Mesenchymal stem cell (in vitro differentiated cells and primary cell): ENCODE results near the gene GREB1L.
"Not testable (repeated sequence)": the region's sequence is repeated elsewhere in the genome, so short reads cannot be mapped to it uniquely, and the experiment has no call there.

Experiments
- DNase-seq: peaks from one replicate; pipeline ENCODE4 v3.0.0-alpha.2; 2013
- H2AFZ ChIP-seq: one replicate; pipeline ENCODE4 v1.6.1; 2013; ENCODE audit warnings: low read depth, mild to moderate bottlenecking, control low read depth, inconsistent platforms, low read length, moderate library complexity
- H2AK5ac ChIP-seq: 2 replicates; pipeline ENCODE4 v1.6.1; 2013; ENCODE audit warnings: low read length, moderate library complexity, mild to moderate bottlenecking, inconsistent platforms; ENCODE audit not compliant: severe bottlenecking
- H2BK120ac ChIP-seq: one replicate; pipeline ENCODE4 v1.6.1; 2013; ENCODE audit warnings: low read depth, mild to moderate bottlenecking, inconsistent platforms, low read length, moderate library complexity
- H2BK12ac ChIP-seq, 2 experiments: one replicate each; pipeline ENCODE4 v1.6.1; 2013; ENCODE audit warnings: inconsistent platforms in 2 of 2, low read length in 2 of 2, mild to moderate bottlenecking in 2 of 2, moderate library complexity in 2 of 2, control low read depth in 1 of 2
- H2BK15ac ChIP-seq: one replicate; pipeline ENCODE4 v1.6.1; 2013; ENCODE audit warnings: mild to moderate bottlenecking, low read depth, inconsistent platforms; ENCODE audit not compliant: poor library complexity, severe bottlenecking
- H2BK5ac ChIP-seq: 2 replicates; pipeline ENCODE4 v1.6.1; 2013; ENCODE audit warnings: low read depth, mild to moderate bottlenecking, low read length, control low read depth, inconsistent platforms; ENCODE audit not compliant: poor library complexity, severe bottlenecking
- H3K14ac ChIP-seq, 2 experiments: one replicate each; pipeline ENCODE4 v1.6.1; 2013; ENCODE audit warnings: inconsistent platforms in 2 of 2, low read length in 2 of 2, control low read depth in 1 of 2, mild to moderate bottlenecking in 1 of 2, moderate library complexity in 1 of 2
- H3K18ac ChIP-seq, 2 experiments: one replicate each; pipeline ENCODE4 v1.6.1; 2013; ENCODE audit warnings: inconsistent platforms in 2 of 2, low read length in 2 of 2, control low read depth in 1 of 2, low read depth in 1 of 2, mild to moderate bottlenecking in 1 of 2
- H3K23ac ChIP-seq, 2 experiments: one replicate each; pipeline ENCODE4 v1.6.1; 2013; ENCODE audit warnings: inconsistent platforms in 2 of 2, low read length in 2 of 2, mild to moderate bottlenecking in 2 of 2, moderate library complexity in 2 of 2, control low read depth in 1 of 2
- H3K27ac ChIP-seq: 2 replicates; pipeline ENCODE4 v1.5.1; 2013; ENCODE audit warnings: mild to moderate bottlenecking, moderate library complexity, low read length, control low read depth, inconsistent platforms; ENCODE audit not compliant: poor library complexity, severe bottlenecking
- H3K27me3 ChIP-seq, 2 experiments: 2 replicates each; pipeline versions ENCODE4 v1.6.1 to v1.7.0; 2013; ENCODE audit warnings: low read length in 2 of 2, mild to moderate bottlenecking in 2 of 2, moderate library complexity in 2 of 2, control low read depth in 1 of 2, inconsistent platforms in 1 of 2; ENCODE audit not compliant: control insufficient read depth in 1 of 2, insufficient read depth in 1 of 2
- H3K36me3 ChIP-seq, 2 experiments: 2 replicates each; pipeline versions ENCODE4 v1.6.1 to v1.7.0; 2013; ENCODE audit warnings: low read length in 2 of 2, control low read depth in 1 of 2, inconsistent platforms in 1 of 2, low read depth in 1 of 2, mild to moderate bottlenecking in 1 of 2; ENCODE audit not compliant: insufficient read depth in 2 of 2, control insufficient read depth in 1 of 2
- H3K4ac ChIP-seq, 2 experiments: one replicate each; pipeline ENCODE4 v1.6.1; 2013; ENCODE audit warnings: inconsistent platforms in 2 of 2, low read length in 2 of 2, mild to moderate bottlenecking in 2 of 2, moderate library complexity in 2 of 2, control low read depth in 1 of 2, low read depth in 1 of 2
- H3K4me1 ChIP-seq: 2 replicates; pipeline ENCODE4 v1.6.1; 2013; ENCODE audit warnings: low read depth, low read length, control low read depth; ENCODE audit not compliant: control insufficient read depth, insufficient read depth
- H3K4me2 ChIP-seq: 2 replicates; pipeline ENCODE4 v1.6.1; 2013; ENCODE audit warnings: low read length, mild to moderate bottlenecking, inconsistent platforms; ENCODE audit not compliant: poor library complexity, severe bottlenecking
- H3K4me3 ChIP-seq, 2 experiments: 2 replicates each; pipeline versions ENCODE4 v1.5.1 to v1.7.0; 2013; ENCODE audit warnings: low read length in 2 of 2, mild to moderate bottlenecking in 2 of 2, control low read depth in 1 of 2, low read depth in 1 of 2; ENCODE audit not compliant: insufficient read depth in 1 of 2
- H3K79me1 ChIP-seq: replicated peaks from 2 replicates; pipeline ENCODE4 v1.6.1; 2013; ENCODE audit warnings: mild to moderate bottlenecking, control low read depth, low read length, inconsistent platforms; ENCODE audit not compliant: poor library complexity, severe bottlenecking
- H3K9ac ChIP-seq: 2 replicates; pipeline ENCODE4 v1.7.0; 2013; ENCODE audit warnings: mild to moderate bottlenecking, low read length, moderate library complexity
- H3K9me3 ChIP-seq: 2 replicates; pipeline ENCODE4 v1.7.0; 2013; ENCODE audit warnings: mild to moderate bottlenecking, low read length; ENCODE audit not compliant: control insufficient read depth
- H4K8ac ChIP-seq: one replicate; pipeline ENCODE4 v1.6.1; 2013; ENCODE audit warnings: inconsistent platforms, mild to moderate bottlenecking, low read length, moderate library complexity
- H4K91ac ChIP-seq: one replicate; pipeline ENCODE4 v1.6.1; 2013; ENCODE audit warnings: mild to moderate bottlenecking, low read length, inconsistent platforms
- WGBS: methylation state at CpG from one replicate; pipeline ENCODE4 v1.1.7; 2013; ENCODE audit warnings: mixed read lengths; 5-methylcytosine and 5-hydroxymethylcytosine counted together

The GREB1L gene

GRCh38 chr18:21210784-21211183 is 31.2 kb upstream of the GREB1L start:
- no peak overlapping the region for H4K8ac ChIP-seq
- no peak overlapping the region for H3K18ac ChIP-seq
- H3K4ac ChIP-seq = no peak overlapping the region
- H3K4me1 ChIP-seq = no peaks in the 10 kb centered on the region
- H2BK5ac ChIP-seq = no peak overlapping the region
- H3K36me3 ChIP-seq = no peaks in the 10 kb centered on the region
- H3K27ac ChIP-seq = no peak overlapping the region
- no peak overlapping the region for H2AK5ac ChIP-seq
- H2BK12ac ChIP-seq = no peak overlapping the region
- no peak overlapping the region for H3K9ac ChIP-seq
- no peak overlapping the region for H2BK120ac ChIP-seq
- no peak overlapping the region for H3K23ac ChIP-seq
- H3K14ac ChIP-seq = no peak overlapping the region
- H3K4me2 ChIP-seq = no peak overlapping the region
- DNase-seq = no peak
- no peak overlapping the region for H3K4me3 ChIP-seq
- H2BK15ac ChIP-seq = no peak overlapping the region
- no peaks in the 10 kb centered on the region for H3K27me3 ChIP-seq
- 100% methylated on average over 1 of the region's 2 CpGs for WGBS
- H3K9me3 ChIP-seq = no peaks in the 10 kb centered on the region
- no peak overlapping the region for H4K91ac ChIP-seq
- no peaks in the 10 kb centered on the region for H3K79me1 ChIP-seq
- no peak overlapping the region for H2AFZ ChIP-seq

GRCh38 chr18:21214409-21214808 is 27.6 kb upstream of the GREB1L start:
- not testable (repeated sequence) for H3K36me3 ChIP-seq, H2AFZ ChIP-seq, H4K8ac ChIP-seq, H3K18ac ChIP-seq, H3K9me3 ChIP-seq, H3K79me1 ChIP-seq, H2AK5ac ChIP-seq, H3K4me3 ChIP-seq, H3K4me1 ChIP-seq, H3K27me3 ChIP-seq, H4K91ac ChIP-seq, H2BK5ac ChIP-seq, DNase-seq, H3K4ac ChIP-seq, H2BK120ac ChIP-seq, H3K9ac ChIP-seq, H2BK12ac ChIP-seq, H3K27ac ChIP-seq, H3K4me2 ChIP-seq, H3K14ac ChIP-seq, H2BK15ac ChIP-seq, H3K23ac ChIP-seq
- 96% methylated on average over 5 of the region's 5 CpGs for WGBS

GRCh38 chr18:21215490-21215889 is 26.5 kb upstream of the GREB1L start:
- no peak overlapping the region for H4K8ac ChIP-seq
- H3K9me3 ChIP-seq = no peaks in the 10 kb centered on the region
- no peak for DNase-seq
- H3K79me1 ChIP-seq = no peaks in the 10 kb centered on the region
- H2BK12ac ChIP-seq = no peak overlapping the region
- H3K27ac ChIP-seq = no peak overlapping the region
- no peak overlapping the region for H2BK5ac ChIP-seq
- WGBS = 70% methylated on average over 2 of the region's 6 CpGs
- no peaks in the 10 kb centered on the region for H3K4me1 ChIP-seq
- H3K27me3 ChIP-seq = no peaks in the 10 kb centered on the region
- H2BK15ac ChIP-seq = no peak overlapping the region
- H3K14ac ChIP-seq = no peak overlapping the region
- H2AFZ ChIP-seq = no peak overlapping the region
- no peak overlapping the region for H3K18ac ChIP-seq
- H3K4ac ChIP-seq = no peak overlapping the region
- no peak overlapping the region for H3K4me3 ChIP-seq
- no peak overlapping the region for H3K23ac ChIP-seq
- H4K91ac ChIP-seq = no peak overlapping the region
- no peak overlapping the region for H2AK5ac ChIP-seq
- no peak overlapping the region for H3K9ac ChIP-seq
- H3K4me2 ChIP-seq = no peak overlapping the region
- H2BK120ac ChIP-seq = no peak overlapping the region
- no peaks in the 10 kb centered on the region for H3K36me3 ChIP-seq

- no peak overlapping the region for H3K4me2 ChIP-seq
Observed at GRCh38 chr18:21218862-21219261, 23.2 kb upstream of the GREB1L start.

More at GRCh38 chr18:21218862-21219261, 23.2 kb upstream of the GREB1L start:
- Histone ChIP-seq H3K9me3 (no peaks in the 10 kb centered on the region), H3K14ac (no peak overlapping the region), H3K79me1 (no peaks in the 10 kb centered on the region), H3K23ac (no peak overlapping the region), H2AK5ac (no peak overlapping the region), H3K27ac (no peak overlapping the region), H2BK5ac (no peak overlapping the region), H3K4me3 (no peak overlapping the region), H3K18ac (no peak overlapping the region), H3K4me1 (no peaks in the 10 kb centered on the region), H3K9ac (no peak overlapping the region), H2AFZ (no peak overlapping the region), H4K91ac (no peak overlapping the region), H3K27me3 (no peaks in the 10 kb centered on the region), H2BK15ac (no peak overlapping the region), H2BK12ac (no peak overlapping the region), H3K36me3 (no peaks in the 10 kb centered on the region), H2BK120ac (no peak overlapping the region), H3K4ac (no peak overlapping the region), H4K8ac (no peak overlapping the region)
- DNase-seq = no peak
- 69% methylated on average over 2 of the region's 3 CpGs for WGBS
